OCI-LY1 (cell line): Measurements from ENCODE around the gene OVOL2.
"Not testable (repeated sequence)": the region's sequence is repeated elsewhere in the genome, so short reads cannot be mapped to it uniquely, and the experiment has no call there.

Source experiments
- H2AFZ ChIP-seq: fragments of 200-600 bp; sonication (generic), shearing (Covaris generic); 2 replicates; pipeline ENCODE4 v1.6.0; 2014; ENCODE audit warnings: antibody characterized with exemption, mild to moderate bottlenecking, low read length
- H3F3A ChIP-seq: fragments of 200-600 bp; sonication (generic), shearing (Covaris generic); 2 replicates; pipeline ENCODE4 v1.6.0; 2014; ENCODE audit warnings: mild to moderate bottlenecking, antibody characterized with exemption, low read length, moderate library complexity; ENCODE audit not compliant: insufficient read depth
- H3K27ac ChIP-seq: fragments of 200-600 bp; sonication (generic); 2 replicates; pipeline ENCODE4 v1.5.1; 2014; ENCODE audit warnings: low read length, mixed run types, mild to moderate bottlenecking, low read depth; ENCODE audit not compliant: poor library complexity, severe bottlenecking
- H3K27me3 ChIP-seq: fragments of 200-600 bp; sonication (generic); 2 replicates; pipeline ENCODE4 v1.6.0; 2014; ENCODE audit warnings: antibody characterized with exemption, mild to moderate bottlenecking, low read length, moderate library complexity; ENCODE audit not compliant: insufficient read depth
- H3K36me3 ChIP-seq: fragments of 200-600 bp; sonication (generic); 2 replicates; pipeline ENCODE4 v1.6.1; 2014; ENCODE audit warnings: mild to moderate bottlenecking, antibody characterized with exemption, low read length, moderate library complexity, mixed read lengths; ENCODE audit not compliant: insufficient read depth
- H3K4me1 ChIP-seq: fragments of 200-600 bp; sonication (generic); 2 replicates; pipeline ENCODE4 v1.5.1; 2014; ENCODE audit warnings: mild to moderate bottlenecking, low read length, moderate library complexity; ENCODE audit not compliant: insufficient read depth, severe bottlenecking
- H3K4me2 ChIP-seq: fragments of 200-600 bp; sonication (generic), shearing (Covaris generic); 2 replicates; pipeline ENCODE4 v1.6.1; 2014; ENCODE audit warnings: low read length
- H3K4me3 ChIP-seq: fragments of 200-600 bp; sonication (generic); 2 replicates; pipeline ENCODE4 v1.5.1; 2014; ENCODE audit warnings: low read length, low read depth, mild to moderate bottlenecking, mixed read lengths; ENCODE audit not compliant: poor library complexity, severe bottlenecking
- H3K79me2 ChIP-seq: fragments of 200-600 bp; shearing (Covaris generic); 2 replicates; pipeline ENCODE4 v1.6.1; 2016; ENCODE audit warnings: mixed run types, low read length, mixed read lengths; ENCODE audit not compliant: insufficient read depth
- H3K9ac ChIP-seq: fragments of 200-600 bp; sonication (generic), shearing (Covaris generic); 2 replicates; pipeline ENCODE4 v1.6.1; 2014; ENCODE audit warnings: mild to moderate bottlenecking, low read length, mixed read lengths
- H3K9me2 ChIP-seq: fragments of 200-600 bp; sonication (generic), shearing (Covaris generic); 2 replicates; pipeline ENCODE4 v1.6.1; 2014; ENCODE audit warnings: low read depth, mild to moderate bottlenecking, low read length, mixed read lengths
- H3K9me3 ChIP-seq: fragments of 200-600 bp; shearing (Covaris generic); 2 replicates; pipeline ENCODE4 v1.6.1; 2014; ENCODE audit warnings: low read length, mixed read lengths
- H4K20me1 ChIP-seq: fragments of 200-600 bp; sonication (generic), shearing (Covaris generic); 2 replicates; pipeline ENCODE4 v1.6.0; 2016; ENCODE audit warnings: mild to moderate bottlenecking, low read length; ENCODE audit not compliant: insufficient read depth
- EZH2 ChIP-seq: fragments of 200-600 bp; sonication (generic), shearing (Covaris generic); IDR thresholded peaks from 2 replicates; pipeline ENCODE4 v1.8.0; 2017; ENCODE audit warnings: borderline replicate concordance, mixed run types, mild to moderate bottlenecking, antibody characterized with exemption, low read length, moderate library complexity, mixed read lengths
- TF ChIP-seq, protein P1 (sequence below): fragments of 200-600 bp; sonication (generic), shearing (Covaris generic); IDR thresholded peaks from 2 replicates; pipeline ENCODE4 v1.5.1; 2017; ENCODE audit warnings: mild to moderate bottlenecking, antibody characterized with exemption, low read length, moderate library complexity, mixed read lengths

The OVOL2 gene

DNA sequence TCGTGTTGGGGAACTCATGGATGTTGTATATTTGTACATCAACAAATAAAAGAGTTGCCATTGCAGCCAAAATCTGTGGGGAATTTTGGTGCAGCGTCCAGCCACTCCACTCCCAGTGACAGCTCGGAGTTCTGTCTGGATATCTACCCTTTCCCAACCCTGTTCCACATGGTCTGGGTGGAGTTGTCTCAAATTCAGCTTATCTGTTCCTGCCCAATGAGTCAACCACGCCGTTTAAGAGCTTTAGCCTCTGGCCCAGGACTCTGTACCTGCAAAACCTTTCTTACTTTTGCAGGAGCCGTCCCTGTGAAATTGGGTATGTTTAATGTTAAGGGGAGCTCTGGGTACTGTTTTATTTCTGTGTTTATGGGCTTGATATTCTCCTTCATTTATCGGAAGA is 33.9 kb upstream of the OVOL2 start:
- Histone ChIP-seq H3K9me2 (no peaks in the 10 kb centered on the region), H3K9ac (no peak overlapping the region), H3K27ac (no peak overlapping the region), H3K27me3 (peaks cover 9% of the 10 kb centered on the region), H3K4me1 (no peaks in the 10 kb centered on the region), H3K4me3 (no peak overlapping the region), H3F3A (no peaks in the 10 kb centered on the region), H3K36me3 (no peaks in the 10 kb centered on the region), H3K9me3 (no peaks in the 10 kb centered on the region), H2AFZ (no peak overlapping the region), H4K20me1 (no peaks in the 10 kb centered on the region), H3K4me2 (no peak overlapping the region), H3K79me2 (no peaks in the 10 kb centered on the region)
- no peak for TF ChIP-seq EZH2
- TF ChIP-seq, protein P1, sequence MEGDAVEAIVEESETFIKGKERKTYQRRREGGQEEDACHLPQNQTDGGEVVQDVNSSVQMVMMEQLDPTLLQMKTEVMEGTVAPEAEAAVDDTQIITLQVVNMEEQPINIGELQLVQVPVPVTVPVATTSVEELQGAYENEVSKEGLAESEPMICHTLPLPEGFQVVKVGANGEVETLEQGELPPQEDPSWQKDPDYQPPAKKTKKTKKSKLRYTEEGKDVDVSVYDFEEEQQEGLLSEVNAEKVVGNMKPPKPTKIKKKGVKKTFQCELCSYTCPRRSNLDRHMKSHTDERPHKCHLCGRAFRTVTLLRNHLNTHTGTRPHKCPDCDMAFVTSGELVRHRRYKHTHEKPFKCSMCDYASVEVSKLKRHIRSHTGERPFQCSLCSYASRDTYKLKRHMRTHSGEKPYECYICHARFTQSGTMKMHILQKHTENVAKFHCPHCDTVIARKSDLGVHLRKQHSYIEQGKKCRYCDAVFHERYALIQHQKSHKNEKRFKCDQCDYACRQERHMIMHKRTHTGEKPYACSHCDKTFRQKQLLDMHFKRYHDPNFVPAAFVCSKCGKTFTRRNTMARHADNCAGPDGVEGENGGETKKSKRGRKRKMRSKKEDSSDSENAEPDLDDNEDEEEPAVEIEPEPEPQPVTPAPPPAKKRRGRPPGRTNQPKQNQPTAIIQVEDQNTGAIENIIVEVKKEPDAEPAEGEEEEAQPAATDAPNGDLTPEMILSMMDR: no peak

DNA sequence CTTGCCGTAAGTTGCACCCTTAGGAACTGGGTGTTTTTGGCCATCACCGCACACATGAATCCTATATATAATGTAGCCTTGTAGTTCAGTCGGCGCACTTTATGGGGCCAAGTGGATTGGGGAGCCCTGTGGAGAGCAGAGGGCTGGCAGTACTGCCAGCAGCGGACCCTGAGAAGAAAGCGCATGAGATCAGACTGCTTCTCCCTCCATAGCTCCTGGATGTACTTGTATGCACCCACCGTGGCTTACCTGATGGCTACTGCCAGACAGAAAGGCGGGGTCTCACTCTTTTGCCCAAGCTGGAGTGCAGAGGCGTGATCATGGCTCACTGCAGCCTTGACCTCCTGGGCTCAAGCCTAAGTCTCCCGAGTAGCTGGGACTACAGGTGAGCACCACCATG is 32.8 kb upstream of the OVOL2 start:
- no peaks in the 10 kb centered on the region for H3K36me3 ChIP-seq
- H3K27me3 ChIP-seq: peaks cover 7% of the 10 kb centered on the region

DNA sequence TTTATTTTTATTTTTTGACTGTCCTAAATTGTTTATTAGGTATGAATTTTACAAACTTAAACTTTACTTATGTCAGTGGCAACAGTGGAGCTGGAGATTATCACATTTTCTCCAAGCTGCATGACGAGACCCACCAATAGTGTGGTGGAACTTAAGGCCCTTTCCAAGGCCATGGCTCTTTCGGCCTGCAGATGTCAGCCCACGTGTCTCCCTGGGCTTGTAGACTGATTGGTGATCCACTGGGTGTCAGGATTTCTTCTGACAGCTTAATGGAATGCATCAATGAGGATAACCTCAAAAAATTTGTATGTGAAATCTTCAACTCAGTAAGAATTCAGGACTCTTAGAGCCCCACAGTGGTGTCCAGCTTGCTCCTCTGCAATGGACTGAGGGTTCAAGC is 32.3 kb upstream of the OVOL2 start:
- Histone ChIP-seq H3K27ac (no peak overlapping the region), H4K20me1 (no peaks in the 10 kb centered on the region), H3K9ac (no peak overlapping the region), H3K4me1 (no peaks in the 10 kb centered on the region), H3K9me2 (no peaks in the 10 kb centered on the region), H2AFZ (no peak overlapping the region), H3F3A (no peaks in the 10 kb centered on the region), H3K27me3 (peaks cover 6% of the 10 kb centered on the region), H3K4me3 (no peak overlapping the region), H3K9me3 (no peaks in the 10 kb centered on the region), H3K79me2 (no peaks in the 10 kb centered on the region), H3K36me3 (no peaks in the 10 kb centered on the region), H3K4me2 (no peak overlapping the region)
- no peak for TF ChIP-seq EZH2
- TF ChIP-seq, protein P1: no peak

More for the DNA sequence above, 32.8 kb upstream of the OVOL2 start:
- Histone ChIP-seq H3K27ac (no peak overlapping the region), H2AFZ (no peak overlapping the region), H3F3A (no peaks in the 10 kb centered on the region), H3K4me3 (no peak overlapping the region), H3K9ac (no peak overlapping the region), H3K4me1 (no peaks in the 10 kb centered on the region), H3K4me2 (no peak overlapping the region), H3K9me2 (no peaks in the 10 kb centered on the region), H4K20me1 (no peaks in the 10 kb centered on the region), H3K79me2 (no peaks in the 10 kb centered on the region), H3K9me3 (no peaks in the 10 kb centered on the region)
- TF ChIP-seq EZH2: no peak
- TF ChIP-seq, protein P1: no peak

DNA sequence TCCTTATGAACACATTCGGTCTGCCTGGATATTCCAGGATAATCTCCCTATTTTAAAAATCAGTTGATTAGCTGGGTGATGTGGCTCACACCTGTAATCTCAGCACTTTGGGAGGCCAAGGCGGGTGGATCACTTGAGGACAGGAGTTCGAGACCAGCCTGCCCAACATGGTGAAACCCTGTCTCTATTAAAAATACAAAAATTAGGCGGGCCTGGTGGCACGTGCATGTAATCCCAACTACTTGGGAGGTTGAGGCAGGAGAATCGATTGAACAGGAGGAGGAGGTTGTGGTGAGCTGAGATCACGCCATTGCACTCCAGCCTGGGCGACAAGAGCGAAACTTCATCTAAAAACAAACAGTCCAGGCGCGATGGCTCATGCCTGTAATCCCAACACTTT is 31.1 kb upstream of the OVOL2 start:
- H3K27ac ChIP-seq, H4K20me1 ChIP-seq, H3K27me3 ChIP-seq, H3F3A ChIP-seq, H3K36me3 ChIP-seq, H3K4me3 ChIP-seq, H3K9ac ChIP-seq, H3K9me2 ChIP-seq, H3K4me2 ChIP-seq, H3K4me1 ChIP-seq, H2AFZ ChIP-seq, H3K79me2 ChIP-seq, H3K9me3 ChIP-seq: not testable (repeated sequence)

DNA sequence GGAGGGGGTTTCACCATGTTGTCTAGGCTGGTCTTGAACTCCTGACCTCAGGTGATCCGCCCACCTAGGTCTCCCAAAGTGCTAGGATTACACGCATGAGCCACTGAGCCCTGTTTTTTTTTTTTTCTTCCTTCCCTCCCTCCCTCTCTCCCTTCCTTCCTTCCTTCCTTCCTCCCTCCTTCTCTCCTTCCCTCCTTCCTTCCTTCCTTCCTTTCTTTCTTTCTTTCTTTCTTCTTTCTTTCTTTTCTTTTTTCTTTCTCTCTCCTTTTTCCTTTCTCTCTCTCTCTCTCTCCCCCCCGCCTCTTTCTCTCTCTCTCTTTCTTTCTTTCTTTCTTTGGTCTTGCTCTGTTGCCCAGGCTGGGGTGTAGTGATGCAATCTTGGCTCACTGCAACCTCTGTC is 30.6 kb upstream of the OVOL2 start:
- H3K4me1 ChIP-seq: not testable (repeated sequence)

More for the DNA sequence above, 30.6 kb upstream of the OVOL2 start:
- not testable (repeated sequence) for H4K20me1 ChIP-seq, H3K79me2 ChIP-seq, H3K9me3 ChIP-seq, H3K27me3 ChIP-seq, H3K36me3 ChIP-seq, H3K4me3 ChIP-seq, H3K4me2 ChIP-seq, H3K27ac ChIP-seq, H3K9me2 ChIP-seq, H3F3A ChIP-seq, H2AFZ ChIP-seq, H3K9ac ChIP-seq
